ENCODE data around the gene FAM162B.

GRCh38 chr6:116767715-116768114, 2.2 kb upstream of the FAM162B start:
- no peak for TF ChIP-seq CTCF (IDR thresholded peaks at IDR 0.05)
- no peak for TF ChIP-seq EZH2 (IDR thresholded peaks at IDR 0.05; ENCODE audit: borderline replicate concordance, insufficient read depth, low read depth, low read length, poor library complexity, severe bottlenecking)
